Thyroid gland (tissue), 4 donors: ENCODE measurements around the gene SKA3. TPM values are rescaled to one million over a fixed set of nuclear protein-coding genes. Genes with fewer than 3 reads are reported as not detected.

Experiments used
- DNase-seq, 2 donors: peaks; one replicate each; pipeline ENCODE4 v3.0.0-alpha.2; 2019
- H3K27ac ChIP-seq, 3 donors: fragments of 200-600 bp; sonication (generic); 1 replicate in 2 of 3; 2 replicates in 1 of 3; pipeline ENCODE4 v1.5.1; 2016 to 2019; ENCODE audit warnings: mild to moderate bottlenecking in 1 of 3, moderate library complexity in 1 of 3
- H3K27me3 ChIP-seq: fragments of 200-600 bp; sonication (generic); one replicate; pipeline ENCODE4 v1.5.1; 2019
- H3K36me3 ChIP-seq, 2 donors: fragments of 200-600 bp; sonication (generic); one replicate each; pipeline ENCODE4 v1.5.1; 2016 to 2019
- H3K4me1 ChIP-seq, 2 donors: fragments of 200-600 bp; sonication (generic); one replicate each; pipeline ENCODE4 v1.5.1; 2017 to 2019
- H3K4me3 ChIP-seq, 3 donors: fragments of 200-600 bp; sonication (generic); replicated peaks in 1 of 3; 1 replicate in 2 of 3; 2 replicates in 1 of 3; pipeline ENCODE4 v1.5.1; 2016; ENCODE audit warnings: mild to moderate bottlenecking in 1 of 3
- H3K9me3 ChIP-seq: fragments of 200-600 bp; sonication (generic); one replicate; pipeline ENCODE4 v1.5.1; 2017
- CTCF ChIP-seq, 6 experiments: fragments of 200-600 bp in 3 of 6; fragments of 450-650 bp in 3 of 6; sonication (generic) in 3 of 6; IDR thresholded peaks; one replicate each; pipeline ENCODE4 v1.5.1; 2016 to 2019; ENCODE audit warnings: antibody characterized with exemption in 6 of 6, mild to moderate bottlenecking in 2 of 6, inconsistent platforms in 1 of 6, moderate library complexity in 1 of 6
- POLR2A ChIP-seq, 2 donors: fragments of 450-650 bp; IDR thresholded peaks; one replicate each; pipeline ENCODE4 v1.6.1; 2017; ENCODE audit warnings: antibody characterized with exemption in 2 of 2, mild to moderate bottlenecking in 2 of 2, moderate library complexity in 1 of 2
- WGBS, 2 donors: methylation state at CpG; one replicate each; pipeline ENCODE4 v1.1.5; 2017; 5-methylcytosine and 5-hydroxymethylcytosine counted together
- intact Hi-C: fragments of 100-400 bp; cut with DNase I; formaldehyde crosslinking; loops from one replicate; pipeline ENCODE4 v1.15.1; 2023
- total RNA-seq, 4 donors: library from RNA; depleted of rRNA; stranded (reverse); fragments of >200 nt; gene quantifications; one replicate each; pipeline ENCODE4 v1.2.3, GENCODE V29; 2016

Gene SKA3
- total RNA-seq, 4 donors from 2014 or later, result 1.3 to 1.4 TPM; not detected in 2

GRCh38 chr13:21152251-21152899, 24.0 kb downstream of the SKA3 start:
- Histone ChIP-seq H3K4me1 (no peaks in the 10 kb centered on the region), H3K36me3 (peaks cover 9 to 10% of the 10 kb centered on the region in 2 donors), H3K27ac (no peak overlapping the region), H3K27me3 (no peaks in the 10 kb centered on the region), H3K4me3 (no peak overlapping the region), H3K9me3 (no peaks in the 10 kb centered on the region)
- DNase-seq, result no peak
- TF ChIP-seq POLR2A (IDR thresholded peaks at IDR 0.05) (no peak), CTCF (IDR thresholded peaks at IDR 0.05) (no peak)
- 72 to 82% methylated on average over 8 of the region's 8 CpGs for WGBS, 2 donors
- intact Hi-C loops, result no loop called here

- intact Hi-C loops, result no loop called here
- WGBS, 2 donors, result 66 to 71% methylated on average over 1 of the region's 1 CpG
- no peaks in the 10 kb centered on the region for H3K9me3 ChIP-seq
- H3K4me1 ChIP-seq, result no peaks in the 10 kb centered on the region
- no peak for DNase-seq
- H3K27me3 ChIP-seq, result no peaks in the 10 kb centered on the region
- no peak for TF ChIP-seq POLR2A (IDR thresholded peaks at IDR 0.05)
- no peak for TF ChIP-seq CTCF (IDR thresholded peaks at IDR 0.05)
- no peak overlapping the region for H3K27ac ChIP-seq
- no peak overlapping the region for H3K4me3 ChIP-seq
- H3K36me3 ChIP-seq, result peaks cover 15 to 16% of the 10 kb centered on the region in 2 donors
These were observed 26.3 kb downstream of the SKA3 start for GRCh38 chr13:21150013-21150412.

GRCh38 chr13:21149568-21149967, 26.8 kb downstream of the SKA3 start:
- H3K9me3 ChIP-seq, result no peaks in the 10 kb centered on the region
- intact Hi-C loops, result no loop called here
- 78 to 84% methylated on average over 1 of the region's 1 CpG for WGBS, 2 donors
- no peaks in the 10 kb centered on the region for H3K27me3 ChIP-seq
- H3K4me1 ChIP-seq, result no peaks in the 10 kb centered on the region
- peaks cover 15 to 16% of the 10 kb centered on the region in 2 donors for H3K36me3 ChIP-seq
- H3K27ac ChIP-seq, result no peak overlapping the region
- H3K4me3 ChIP-seq, result no peak overlapping the region
- no peak for TF ChIP-seq CTCF (IDR thresholded peaks at IDR 0.05)
- no peak for TF ChIP-seq POLR2A (IDR thresholded peaks at IDR 0.05)
- DNase-seq, result no peak

- intact Hi-C loops, result no loop called here
- no peaks in the 10 kb centered on the region for H3K9me3 ChIP-seq
- no peak overlapping the region for H3K4me3 ChIP-seq
- peaks cover 15 to 16% of the 10 kb centered on the region in 2 donors for H3K36me3 ChIP-seq
- no peak overlapping the region for H3K27ac ChIP-seq
- no peak for DNase-seq
- 75 to 81% methylated on average over 5 of the region's 5 CpGs for WGBS, 2 donors
- no peaks in the 10 kb centered on the region for H3K4me1 ChIP-seq
- no peaks in the 10 kb centered on the region for H3K27me3 ChIP-seq
- TF ChIP-seq POLR2A (IDR thresholded peaks at IDR 0.05) (no peak), CTCF (IDR thresholded peaks at IDR 0.05) (no peak)
These were observed 27.6 kb downstream of the SKA3 start for GRCh38 chr13:21148557-21149258.

GRCh38 chr13:21147827-21148226, 28.5 kb downstream of the SKA3 start:
- intact Hi-C loops, result no loop called here
- Histone ChIP-seq H3K9me3 (no peaks in the 10 kb centered on the region), H3K4me3 (no peak overlapping the region), H3K27me3 (no peaks in the 10 kb centered on the region), H3K36me3 (peaks cover 16 to 17% of the 10 kb centered on the region in 2 donors), H3K4me1 (peaks cover 7 to 9% of the 10 kb centered on the region in 2 donors), H3K27ac (no peak overlapping the region)
- DNase-seq, result no peak
- WGBS, 2 donors, result 69 to 81% methylated on average over 4 of the region's 4 CpGs
- no peak for TF ChIP-seq POLR2A (IDR thresholded peaks at IDR 0.05)
- TF ChIP-seq CTCF (IDR thresholded peaks at IDR 0.05), result no peak
